B cell (primary cell): Measurements from ENCODE around the gene FAM13B.

Experiments used
- CTCF ChIP-seq: fragments of 200-600 bp; IDR thresholded peaks from one replicate; pipeline ENCODE4 v1.8.0; 2022; ENCODE audit warnings: antibody characterized with exemption, mild to moderate bottlenecking
- EZH2 ChIP-seq: IDR thresholded peaks from 2 replicates; pipeline ENCODE4 v1.6.1; 2012; ENCODE audit warnings: borderline replicate concordance, low read depth, mild to moderate bottlenecking, moderate library complexity, low read length; ENCODE audit not compliant: insufficient read depth, poor library complexity, severe bottlenecking

GRCh38 chr5:137890845-137891244 lies 142.0 kb downstream of the FAM13B start:
- no peak for TF ChIP-seq CTCF
- TF ChIP-seq EZH2 = no peak
